HG02870 (cell line): ENCODE measurements around the gene MEMO1.

Experiments
- ATAC-seq: cut with Tn5 transposase; IDR thresholded peaks from one replicate; pipeline ENCODE4 v1.9.1; 2021; ENCODE audit warnings: mild to moderate bottlenecking, moderate library complexity; ENCODE audit not compliant: unreplicated experiment

MEMO1 gene

DNA sequence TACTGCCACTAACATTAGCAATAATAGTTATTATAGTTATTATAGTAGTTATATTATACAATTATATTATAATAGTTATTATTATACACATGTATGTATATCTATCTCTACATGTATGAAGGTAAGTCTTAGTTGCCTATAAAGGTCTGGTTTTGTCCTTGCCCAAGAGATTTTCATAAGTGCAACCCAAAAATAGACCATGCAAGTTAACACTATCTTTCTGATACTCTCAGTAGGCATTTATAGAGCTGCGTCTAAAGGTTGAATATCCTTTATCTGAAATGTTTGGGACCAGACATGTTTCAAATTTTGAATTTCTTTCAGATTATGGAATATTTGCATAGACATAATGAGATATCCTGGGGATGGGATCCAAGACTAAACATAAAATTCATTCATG, 175.4 kb downstream of the MEMO1 start:
- no peak for ATAC-seq

DNA sequence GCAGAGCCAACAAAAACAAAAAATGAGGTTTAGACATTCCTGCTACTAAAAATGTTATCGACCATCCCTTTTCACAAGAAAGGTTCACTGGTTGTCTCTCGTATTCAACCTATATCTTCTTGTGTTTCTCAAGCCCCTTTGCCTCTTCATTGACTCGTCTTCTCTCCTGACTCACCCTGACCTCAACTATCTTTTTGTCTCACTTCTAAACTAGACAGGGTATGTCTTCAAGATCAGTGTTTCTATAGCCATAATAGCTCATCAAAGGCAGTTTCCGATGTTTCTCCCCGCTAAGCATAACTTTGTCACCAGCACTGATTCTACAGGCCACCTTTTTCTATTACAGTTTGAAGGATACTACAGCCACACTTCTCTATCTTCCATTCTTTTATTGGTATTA, 178.4 kb downstream of the MEMO1 start:
- ATAC-seq: no peak

DNA sequence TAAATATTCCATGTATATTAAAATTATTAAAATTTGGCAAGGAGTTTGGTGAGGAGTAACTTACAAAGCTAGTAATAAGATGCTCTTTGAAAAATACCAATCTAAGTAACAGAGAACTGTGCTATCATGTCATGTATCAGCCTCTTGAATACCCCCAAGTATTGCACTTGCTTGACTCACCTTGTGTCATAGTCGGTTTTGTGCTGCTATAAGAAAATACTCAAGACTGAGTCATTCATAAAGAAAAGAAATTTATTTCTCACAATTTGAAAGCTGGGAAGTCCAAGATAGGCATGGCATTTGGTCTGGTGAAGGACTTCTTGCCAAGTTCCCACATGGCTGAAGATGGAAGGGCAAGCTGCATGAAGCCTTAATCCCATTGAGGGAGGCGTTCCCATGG, 179.2 kb downstream of the MEMO1 start:
- ATAC-seq: no peak

DNA sequence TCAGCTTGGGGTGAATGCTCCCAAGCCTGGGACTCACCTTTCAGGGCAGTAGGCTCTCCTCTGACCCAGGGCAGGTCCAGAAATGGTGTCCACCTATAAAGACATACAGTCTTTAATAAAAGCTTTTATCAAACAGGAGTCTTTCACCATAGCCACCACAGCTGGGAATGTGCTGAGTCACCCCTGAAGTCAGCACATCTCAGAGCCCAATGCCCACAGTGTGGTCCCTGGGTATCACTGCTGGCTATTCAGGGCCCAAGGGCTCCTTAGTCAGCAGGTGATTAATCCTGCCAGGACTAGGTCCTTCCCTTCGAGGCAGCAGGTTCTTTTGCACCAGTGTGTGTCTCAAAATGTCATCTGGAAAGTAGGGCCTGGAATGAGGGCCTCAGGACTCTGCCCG, 181.9 kb downstream of the MEMO1 start:
- no peak for ATAC-seq

DNA sequence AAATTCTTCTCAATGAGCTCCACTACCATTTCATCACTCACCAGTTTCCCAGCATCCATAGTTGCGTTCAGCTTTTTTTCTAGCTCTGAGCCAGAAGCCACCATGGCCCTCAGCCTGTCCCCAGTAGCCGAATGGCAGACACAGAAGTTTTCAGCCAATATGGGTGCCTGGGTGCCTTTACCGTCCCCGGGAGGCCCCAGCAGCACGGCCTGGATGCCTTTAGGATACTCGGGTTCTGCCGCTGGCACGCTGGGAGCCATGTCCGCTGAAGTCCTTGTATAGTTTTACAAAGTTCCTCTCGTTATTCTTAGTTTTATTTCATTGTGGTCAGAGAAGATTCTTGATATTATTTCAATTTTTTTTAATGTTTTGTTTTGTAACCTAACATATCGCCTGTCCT, 187.2 kb downstream of the MEMO1 start:
- ATAC-seq: no peak

GRCh38 chr2:31822587-31822986, 188.2 kb downstream of the MEMO1 start:
- ATAC-seq: no peak
